Measurements from ENCODE around the gene FYCO1. TPM values are rescaled to one million over a fixed set of nuclear protein-coding genes. Genes with fewer than 3 reads are reported as not detected.

The FYCO1 gene
- total RNA-seq, 2 experiments from 2014 or later, result 14.1 to 14.5 TPM

GRCh38 chr3:45872569-45872968 is 123.1 kb downstream of the FYCO1 start:
- intact Hi-C loops (cut with micrococcal nuclease), result loop anchor here (5.0 to 10.0 kb wide), 2 partner anchors 45 to 422 kb away; no protein-coding TSS in a partner anchor
- no peak for DNase-seq
- Mint-ChIP-seq H3K4me1 (ENCODE audit: low read depth) (peaks cover 35% of the 10 kb centered on the region), H3K27me3 (peaks cover 57% of the 10 kb centered on the region), H3K9me3 (peaks cover 4% of the 10 kb centered on the region), H3K27ac (no peak overlapping the region), H3K4me3 (no peak overlapping the region), H3K36me3 (ENCODE audit: low read depth) (no peaks in the 10 kb centered on the region)
- TF ChIP-seq, protein P1, sequence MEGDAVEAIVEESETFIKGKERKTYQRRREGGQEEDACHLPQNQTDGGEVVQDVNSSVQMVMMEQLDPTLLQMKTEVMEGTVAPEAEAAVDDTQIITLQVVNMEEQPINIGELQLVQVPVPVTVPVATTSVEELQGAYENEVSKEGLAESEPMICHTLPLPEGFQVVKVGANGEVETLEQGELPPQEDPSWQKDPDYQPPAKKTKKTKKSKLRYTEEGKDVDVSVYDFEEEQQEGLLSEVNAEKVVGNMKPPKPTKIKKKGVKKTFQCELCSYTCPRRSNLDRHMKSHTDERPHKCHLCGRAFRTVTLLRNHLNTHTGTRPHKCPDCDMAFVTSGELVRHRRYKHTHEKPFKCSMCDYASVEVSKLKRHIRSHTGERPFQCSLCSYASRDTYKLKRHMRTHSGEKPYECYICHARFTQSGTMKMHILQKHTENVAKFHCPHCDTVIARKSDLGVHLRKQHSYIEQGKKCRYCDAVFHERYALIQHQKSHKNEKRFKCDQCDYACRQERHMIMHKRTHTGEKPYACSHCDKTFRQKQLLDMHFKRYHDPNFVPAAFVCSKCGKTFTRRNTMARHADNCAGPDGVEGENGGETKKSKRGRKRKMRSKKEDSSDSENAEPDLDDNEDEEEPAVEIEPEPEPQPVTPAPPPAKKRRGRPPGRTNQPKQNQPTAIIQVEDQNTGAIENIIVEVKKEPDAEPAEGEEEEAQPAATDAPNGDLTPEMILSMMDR (IDR thresholded peaks at IDR 0.05), result no peak
- POLR2A ChIA-PET, result no interaction called here
- no peak for ATAC-seq
- CTCF ChIA-PET, result interaction anchor here (1.0 kb wide), 1 partner anchor 8 kb away, joined by 3 read pairs; no protein-coding TSS in a partner anchor

DNA sequence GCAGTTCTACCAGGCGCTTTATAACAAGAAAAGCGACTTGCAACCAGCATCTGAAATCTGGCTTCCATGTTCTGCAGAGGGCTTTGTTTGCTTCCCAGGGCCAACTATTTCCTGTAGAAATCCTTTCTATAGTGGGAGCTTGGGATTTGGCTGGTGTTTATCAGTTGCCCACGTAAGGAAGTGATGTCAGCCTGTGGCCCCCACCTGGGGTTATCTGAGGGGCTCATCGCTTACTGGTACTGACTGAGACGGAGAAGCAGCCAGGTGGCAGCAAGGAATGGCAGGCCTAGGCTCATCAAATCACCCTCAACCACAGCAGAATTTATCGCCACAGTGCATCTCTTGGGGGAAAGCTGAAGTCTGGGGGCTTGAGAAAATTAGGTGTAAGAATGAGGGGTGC is 123.8 kb downstream of the FYCO1 start:
- ATAC-seq, result no peak
- Mint-ChIP-seq H3K9me3 (peaks cover 4% of the 10 kb centered on the region), H3K36me3 (ENCODE audit: low read depth) (no peaks in the 10 kb centered on the region), H3K27ac (no peak overlapping the region), H3K4me1 (ENCODE audit: low read depth) (peaks cover 35% of the 10 kb centered on the region), H3K4me3 (no peak overlapping the region), H3K27me3 (peaks cover 61% of the 10 kb centered on the region)
- POLR2A ChIA-PET, result no interaction called here
- no peak for DNase-seq
- CTCF ChIA-PET, result interaction anchor here (1.0 kb wide), 1 partner anchor 9 kb away, joined by 3 read pairs; no protein-coding TSS in a partner anchor
- TF ChIP-seq, protein P1 (IDR thresholded peaks at IDR 0.05), result no peak
- intact Hi-C loops (cut with micrococcal nuclease), result loop anchor here (5.0 to 10.0 kb wide), 2 partner anchors 46 to 423 kb away; no protein-coding TSS in a partner anchor

DNA sequence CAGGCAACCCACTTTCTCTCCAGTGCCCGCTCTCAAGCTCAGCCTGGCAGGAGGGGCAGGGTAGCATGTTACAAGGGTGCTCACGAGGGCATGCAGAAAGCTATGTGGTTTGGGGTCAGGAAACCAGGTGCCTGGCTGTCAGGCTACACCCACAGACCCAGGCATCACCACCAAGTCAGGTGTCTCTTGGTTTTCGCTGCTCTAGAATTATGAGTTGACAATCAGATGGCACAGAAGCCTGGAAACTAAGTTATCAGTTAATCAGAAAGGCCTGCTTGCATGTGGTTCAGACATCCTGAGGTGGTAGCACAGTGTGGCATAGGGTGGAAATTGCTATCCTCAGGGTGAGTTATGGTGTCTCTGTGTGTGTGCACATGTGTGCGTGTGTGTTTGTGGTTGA is 125.5 kb downstream of the FYCO1 start:
- TF ChIP-seq, protein P1 (IDR thresholded peaks at IDR 0.05), result no peak
- ATAC-seq (peak; percentile 89), DNase-seq (peak; percentile 73)
- ChIA-PET CTCF (no interaction called here), POLR2A (no interaction called here)
- H3K27me3 Mint-ChIP-seq, result peaks cover 65% of the 10 kb centered on the region
- H3K9me3 Mint-ChIP-seq, result peaks cover 4% of the 10 kb centered on the region
- no peak overlapping the region for H3K4me3 Mint-ChIP-seq
- no peaks in the 10 kb centered on the region for H3K36me3 Mint-ChIP-seq (ENCODE audit: low read depth)
- H3K27ac Mint-ChIP-seq, result no peak overlapping the region
- intact Hi-C loops (cut with micrococcal nuclease), result loop anchor here (5.0 to 10.0 kb wide), 2 partner anchors 47 to 425 kb away; no protein-coding TSS in a partner anchor
- peaks cover 42% of the 10 kb centered on the region for H3K4me1 Mint-ChIP-seq (ENCODE audit: low read depth)

- H3K9me3 Mint-ChIP-seq, result peaks cover 4% of the 10 kb centered on the region
- no peak for ATAC-seq
- intact Hi-C loops (cut with micrococcal nuclease), result loop anchor here (5.0 to 10.0 kb wide), 3 partner anchors 48 to 425 kb away; no protein-coding TSS in a partner anchor
- H3K4me3 Mint-ChIP-seq, result no peak overlapping the region
- TF ChIP-seq, protein P1 (IDR thresholded peaks at IDR 0.05), result no peak
- no peaks in the 10 kb centered on the region for H3K36me3 Mint-ChIP-seq (ENCODE audit: low read depth)
- peaks cover 46% of the 10 kb centered on the region for H3K4me1 Mint-ChIP-seq (ENCODE audit: low read depth)
- CTCF ChIA-PET, result interaction anchor here (1.0 kb wide), 1 partner anchor 13 kb away, joined by 3 read pairs; no protein-coding TSS in a partner anchor
- peaks cover 66% of the 10 kb centered on the region for H3K27me3 Mint-ChIP-seq
- POLR2A ChIA-PET, result no interaction called here
- no peak for DNase-seq
- no peak overlapping the region for H3K27ac Mint-ChIP-seq
Measured at GRCh38 chr3:45869638-45870037, 126.0 kb downstream of the FYCO1 start.

- peaks cover 48% of the 10 kb centered on the region for H3K4me1 Mint-ChIP-seq (ENCODE audit: low read depth)
- DNase-seq (no peak), ATAC-seq (no peak)
- CTCF ChIA-PET, result interaction anchor here (0.9 to 1.3 kb wide), 3 partner anchors 13 to 209 kb away, joined by 3 to 4 read pairs (median 3); no protein-coding TSS in a partner anchor
- H3K9me3 Mint-ChIP-seq, result peaks cover 6% of the 10 kb centered on the region
- H3K27ac Mint-ChIP-seq, result no peak overlapping the region
- POLR2A ChIA-PET, result no interaction called here
- H3K36me3 Mint-ChIP-seq (ENCODE audit: low read depth), result peaks cover under 1% of the 10 kb centered on the region
- TF ChIP-seq, protein P1 (IDR thresholded peaks at IDR 0.05), result no peak
- H3K27me3 Mint-ChIP-seq, result peaks cover 61% of the 10 kb centered on the region
- no peak overlapping the region for H3K4me3 Mint-ChIP-seq
- intact Hi-C loops (cut with micrococcal nuclease), result loop anchor here (10.0 kb wide), 1 partner anchor 206 kb away; no protein-coding TSS in a partner anchor
Measured at GRCh38 chr3:45868650-45869049, 127.0 kb downstream of the FYCO1 start.

Data from activated CD8-positive, alpha-beta T cell treated with anti-CD3 and anti-CD28 coated beads for 36 hours (primary cell).